ENCODE data around the gene KRT1. TPM values are rescaled to one million over a fixed set of nuclear protein-coding genes. Genes with fewer than 3 reads are reported as not detected.

The KRT1 gene
- total RNA-seq, 1 donor from 2014 or later: 9.2 TPM

DNA sequence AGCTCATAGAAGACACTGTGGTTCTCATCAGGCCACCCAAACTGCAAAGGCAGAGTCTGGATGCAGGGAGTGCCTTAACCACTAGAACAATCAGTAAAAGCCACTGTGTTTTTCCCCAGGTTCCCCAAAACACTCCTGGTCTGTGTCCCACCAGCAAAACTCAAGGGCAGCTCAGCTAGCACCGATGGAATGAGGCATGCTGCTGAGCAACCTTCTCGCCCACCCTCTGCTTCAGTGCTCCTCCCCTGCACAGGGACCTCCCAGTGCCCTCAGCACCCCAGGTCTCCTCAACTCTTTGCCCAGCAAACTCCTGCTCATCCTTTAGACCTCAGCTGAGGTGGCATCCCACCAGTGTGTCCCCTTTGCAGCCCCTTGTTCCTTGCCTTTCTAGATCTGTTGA lies 19.2 kb upstream of the KRT1 start:
- intact Hi-C loops (cut with micrococcal nuclease): no loop called here

DNA sequence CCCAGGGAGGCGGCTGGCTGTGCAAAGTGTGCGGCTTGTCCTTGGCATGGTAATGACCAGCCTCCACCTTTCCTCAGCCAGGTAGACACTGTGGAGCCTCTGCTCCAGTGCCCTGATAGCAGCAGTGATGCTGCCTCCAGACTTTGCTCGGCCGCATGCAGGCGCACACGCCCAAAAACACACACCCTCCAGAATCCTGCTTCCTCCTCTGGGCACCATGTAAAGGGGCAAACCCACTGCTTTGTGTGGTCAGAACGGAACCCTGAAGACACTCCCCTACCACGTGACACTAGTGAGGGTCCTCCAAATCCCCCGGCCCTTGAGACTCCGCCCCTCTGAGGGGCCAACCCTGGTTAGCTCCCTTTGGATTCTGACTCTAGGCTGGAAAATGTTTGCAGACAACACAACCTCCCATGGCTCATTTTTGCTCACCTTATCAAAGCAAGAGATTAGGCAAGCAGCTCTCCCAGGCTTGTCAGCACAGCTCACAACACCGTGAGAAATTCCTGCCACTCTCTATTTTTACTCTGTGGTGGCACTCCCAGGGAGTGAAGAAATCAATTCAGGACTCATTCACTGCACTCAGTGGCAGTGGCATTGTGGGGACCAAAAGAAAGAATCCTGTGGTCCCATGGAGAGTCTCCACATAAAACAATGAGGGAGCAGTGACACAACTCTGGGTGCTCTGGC lies 18.6 kb upstream of the KRT1 start:
- intact Hi-C loops (cut with micrococcal nuclease): no loop called here

DNA sequence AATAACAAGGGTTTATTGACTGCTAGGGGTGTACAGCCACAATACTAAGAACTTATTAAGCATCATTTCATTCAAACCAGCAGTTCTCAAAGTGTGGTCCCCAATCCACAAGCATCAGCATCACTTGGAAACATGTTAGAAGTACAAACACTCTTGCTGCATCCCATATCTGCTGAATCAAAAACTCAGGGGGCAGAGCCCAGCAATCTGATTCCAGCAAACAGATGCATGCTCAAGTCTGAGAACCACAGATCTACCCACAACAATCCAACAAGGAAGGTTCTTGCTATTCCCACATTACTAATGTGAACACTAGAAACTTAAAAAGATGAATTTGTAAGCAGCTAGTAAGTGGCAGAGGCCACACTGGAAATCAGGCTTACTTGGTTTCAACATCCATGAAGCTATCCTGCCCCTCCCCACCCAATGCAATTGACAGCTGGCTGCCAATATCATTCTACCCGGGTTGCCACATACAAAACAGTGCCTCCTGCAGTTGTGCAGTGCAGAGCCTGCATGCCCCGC lies 16.9 kb upstream of the KRT1 start:
- intact Hi-C loops (cut with micrococcal nuclease): no loop called here

DNA sequence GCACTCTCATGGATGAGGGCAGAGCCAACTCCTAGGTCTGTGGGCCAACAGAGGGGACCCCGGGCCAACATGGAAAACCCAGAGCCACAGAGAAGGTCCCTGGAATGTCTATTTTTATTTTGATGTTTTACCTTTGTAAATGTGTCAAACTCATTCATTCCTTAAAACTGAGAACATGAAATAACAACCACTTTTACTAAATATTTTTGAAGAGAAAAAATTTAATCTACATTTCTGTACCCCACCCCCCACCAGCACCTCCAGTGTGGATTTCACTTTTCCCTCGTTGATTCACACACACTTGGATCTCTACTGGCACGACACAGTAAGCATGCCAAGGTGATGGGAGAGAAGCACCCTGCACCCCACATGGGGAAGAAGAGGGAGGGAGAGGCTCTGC lies 16.4 kb upstream of the KRT1 start:
- intact Hi-C loops (cut with micrococcal nuclease): no loop called here

DNA sequence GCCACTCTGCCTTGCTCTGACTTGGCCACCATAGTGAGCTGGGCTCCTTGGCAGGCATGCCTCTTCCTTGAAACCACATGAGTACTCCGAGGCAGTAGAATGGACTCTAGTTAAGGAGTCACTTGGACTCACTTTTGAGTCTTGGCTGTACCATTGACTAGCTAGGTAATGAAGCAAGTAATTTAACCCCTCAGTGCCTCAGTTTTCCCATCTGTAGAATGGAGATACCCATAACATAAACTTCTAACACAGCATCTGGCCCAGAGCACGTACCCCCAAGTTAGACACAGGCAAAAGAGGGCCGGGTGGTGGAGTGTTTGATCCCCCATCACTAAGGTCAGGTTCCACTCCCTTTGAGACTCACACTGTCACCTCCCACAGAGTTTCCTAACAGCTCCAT lies 14.8 kb upstream of the KRT1 start:
- intact Hi-C loops (cut with micrococcal nuclease): no loop called here

DNA sequence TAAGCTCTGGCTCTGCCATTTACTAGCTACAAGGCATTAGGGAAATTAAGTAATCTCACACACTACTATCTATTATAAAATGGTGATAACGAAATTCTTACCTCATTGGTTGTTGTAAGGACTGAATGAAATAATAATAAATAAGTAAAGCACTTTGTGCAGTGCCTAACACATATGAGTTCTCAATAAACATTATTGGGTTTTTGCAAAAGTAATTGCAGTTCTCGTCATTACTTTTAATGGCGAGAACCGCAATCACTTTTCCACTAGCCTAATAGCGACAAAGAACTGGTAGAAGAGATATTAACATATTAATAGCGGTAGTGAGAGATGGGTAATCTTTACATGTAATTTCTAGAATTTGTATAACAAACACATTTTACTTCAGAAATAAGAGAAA lies 13.9 kb upstream of the KRT1 start:
- intact Hi-C loops (cut with micrococcal nuclease): no loop called here

DNA sequence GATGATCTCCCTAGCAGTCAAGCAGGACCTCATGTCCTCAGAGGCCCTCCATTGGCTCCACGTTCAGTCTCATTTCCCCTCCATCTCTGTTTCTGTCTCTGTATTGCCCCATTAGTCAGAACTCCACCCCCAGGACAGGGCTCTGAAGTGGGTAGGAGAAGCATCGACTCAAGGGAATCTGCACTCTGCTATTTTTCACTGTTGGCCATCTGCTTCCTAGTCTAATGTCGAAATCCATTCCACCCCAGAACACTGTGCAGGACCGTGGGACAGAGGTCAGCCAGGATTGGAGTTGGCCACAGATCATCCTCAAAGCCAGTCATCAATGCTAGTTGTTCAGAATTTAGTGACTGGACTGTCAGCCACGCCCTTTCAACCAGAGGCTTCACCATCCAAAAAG lies 13.1 kb upstream of the KRT1 start:
- intact Hi-C loops (cut with micrococcal nuclease): no loop called here

DNA sequence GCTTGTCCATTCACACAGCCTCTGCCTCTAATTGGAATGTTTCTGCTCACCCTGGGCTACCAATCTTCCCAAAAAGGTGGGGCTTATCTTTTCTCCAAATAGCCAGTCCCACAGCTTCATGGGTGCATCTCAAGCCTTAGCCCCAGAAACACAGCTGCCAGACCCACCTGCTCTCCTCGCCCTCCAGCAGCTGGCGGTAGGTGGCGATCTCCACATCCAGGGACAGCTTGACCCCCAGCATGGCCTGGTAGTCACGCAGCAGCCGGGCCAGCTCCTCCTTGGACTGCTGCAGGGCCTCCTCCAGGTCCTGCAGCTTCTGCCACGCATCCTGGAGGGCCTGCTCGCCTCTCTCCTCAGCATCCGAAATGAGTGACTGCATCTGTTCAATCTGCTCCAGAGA lies 12.0 kb upstream of the KRT1 start:
- intact Hi-C loops (cut with micrococcal nuclease): no loop called here

DNA sequence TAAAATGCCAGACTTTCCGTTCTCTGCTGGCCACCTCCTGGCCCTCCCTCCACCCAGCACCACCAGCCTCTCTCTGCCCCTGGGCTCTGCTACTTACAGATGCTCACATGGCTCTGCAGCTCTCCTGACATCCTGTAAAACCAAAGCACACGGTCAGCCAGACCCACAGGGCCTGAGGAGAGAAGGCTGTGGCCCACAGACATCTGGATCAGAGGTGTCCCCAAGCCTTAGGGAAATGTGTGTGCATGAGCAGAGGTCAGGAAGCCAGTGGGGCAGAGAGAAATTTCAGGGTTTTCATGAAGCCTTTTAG lies 11.6 kb upstream of the KRT1 start:
- intact Hi-C loops (cut with micrococcal nuclease): no loop called here

DNA sequence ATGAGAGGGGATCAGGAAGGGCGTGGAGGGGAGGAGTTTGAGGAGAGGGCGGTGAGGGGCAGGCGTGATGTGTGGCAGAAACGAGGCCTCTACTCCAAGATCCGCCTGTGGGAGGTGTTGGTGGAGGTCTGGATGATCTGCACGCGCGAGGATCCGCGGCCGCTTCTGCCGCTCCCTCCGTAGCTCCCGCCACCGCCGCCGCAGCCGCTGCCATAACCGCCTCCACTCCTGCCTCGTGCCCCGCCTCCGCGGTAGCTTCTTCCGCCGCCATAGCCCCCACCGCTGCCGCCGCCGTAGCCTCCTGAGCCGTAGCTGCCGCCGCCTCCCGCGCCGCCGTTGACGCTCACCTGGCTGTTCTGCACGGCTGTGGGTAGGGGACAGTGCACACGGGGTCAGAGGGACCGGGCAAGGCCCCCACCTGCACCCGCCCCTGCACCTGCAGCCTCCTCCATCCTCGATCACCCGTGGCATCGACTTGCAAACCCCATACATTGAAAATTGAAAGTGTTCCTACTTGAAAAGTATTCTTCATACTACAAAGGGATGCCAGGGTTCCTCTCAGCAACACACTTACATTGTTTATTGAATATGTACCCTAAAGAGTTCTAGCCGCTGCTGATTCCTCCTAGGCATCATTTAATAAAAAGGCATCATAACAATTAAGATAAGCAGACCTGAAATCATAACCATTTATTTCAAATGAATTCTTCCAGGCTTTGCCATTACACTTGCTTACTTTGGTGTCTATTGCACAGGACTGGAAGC lies 11.1 kb upstream of the KRT1 start:
- intact Hi-C loops (cut with micrococcal nuclease): no loop called here

DNA sequence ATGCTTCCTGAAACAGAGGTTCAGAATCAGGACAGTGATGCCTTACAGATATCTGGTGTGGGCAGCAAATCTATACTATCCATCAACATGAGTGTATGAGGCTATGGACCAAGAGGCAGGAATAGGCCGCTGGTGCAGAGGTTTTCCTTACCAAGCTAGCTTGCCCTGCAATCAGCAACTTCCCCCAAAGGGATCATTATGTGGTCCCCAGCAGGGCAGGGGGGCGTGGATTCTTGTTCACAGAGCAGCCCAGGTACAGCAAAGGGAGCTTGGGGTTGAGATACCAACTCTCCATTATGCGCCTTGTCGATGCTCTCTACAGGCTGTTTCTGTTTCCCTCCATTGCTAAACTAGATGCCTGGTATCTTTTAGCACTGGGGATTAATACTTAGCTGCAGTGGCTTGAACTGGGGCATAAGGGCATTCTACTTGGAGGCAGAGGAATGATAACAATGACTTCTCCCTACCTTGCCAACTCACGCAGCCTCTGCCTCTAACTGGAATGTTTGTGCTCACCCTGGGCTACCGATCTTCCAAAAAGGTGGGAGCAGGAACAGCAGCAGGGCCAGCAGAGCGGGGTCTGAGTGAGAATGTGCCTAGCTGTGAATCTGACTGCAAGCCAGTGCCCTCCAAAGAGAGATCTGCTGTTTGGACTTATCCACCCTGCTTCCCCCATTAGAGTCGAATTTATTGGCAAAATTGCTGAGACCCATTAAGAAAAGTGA lies 10.3 kb upstream of the KRT1 start:
- intact Hi-C loops (cut with micrococcal nuclease): no loop called here

DNA sequence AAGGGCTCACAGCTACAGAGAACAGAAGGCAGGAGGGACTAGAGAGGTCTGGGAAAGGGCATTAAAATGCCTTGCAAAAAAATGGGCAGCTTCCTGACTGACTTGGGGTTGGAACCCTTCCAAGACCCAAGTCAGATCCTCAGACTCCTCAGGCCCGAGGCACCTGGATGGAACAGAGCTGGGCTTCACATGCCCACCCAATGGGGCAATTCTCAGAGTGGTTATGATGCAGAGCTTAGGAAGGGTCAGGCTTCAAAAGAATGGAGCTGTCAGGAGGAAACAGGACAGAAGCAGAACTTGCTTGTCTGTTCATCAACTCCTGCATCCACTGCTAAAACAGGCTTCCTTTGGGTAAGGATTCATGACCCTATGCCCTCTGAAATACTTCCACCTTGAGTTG lies 9.7 kb upstream of the KRT1 start:
- intact Hi-C loops (cut with micrococcal nuclease): no loop called here

DNA sequence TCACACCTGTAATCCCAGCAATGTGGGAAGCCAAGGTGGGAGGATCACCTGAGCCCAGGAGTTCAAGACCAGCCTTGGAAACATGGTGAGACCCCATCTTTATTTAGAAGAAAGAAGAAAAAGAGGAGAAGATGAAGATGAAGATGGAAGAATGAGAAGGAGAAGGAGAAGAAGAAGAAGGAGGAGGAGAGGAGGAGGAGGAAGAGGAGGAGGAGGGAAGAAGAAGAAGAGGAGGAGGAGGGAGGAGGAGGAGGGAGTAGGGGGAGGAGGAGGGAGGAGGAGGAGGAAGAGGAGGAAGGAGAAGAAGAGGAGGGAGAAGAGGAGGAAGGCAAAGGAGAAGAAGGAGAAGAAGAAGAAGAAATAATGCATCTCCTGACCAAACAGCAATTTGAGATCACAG lies 9.0 kb upstream of the KRT1 start:
- intact Hi-C loops (cut with micrococcal nuclease): no loop called here

DNA sequence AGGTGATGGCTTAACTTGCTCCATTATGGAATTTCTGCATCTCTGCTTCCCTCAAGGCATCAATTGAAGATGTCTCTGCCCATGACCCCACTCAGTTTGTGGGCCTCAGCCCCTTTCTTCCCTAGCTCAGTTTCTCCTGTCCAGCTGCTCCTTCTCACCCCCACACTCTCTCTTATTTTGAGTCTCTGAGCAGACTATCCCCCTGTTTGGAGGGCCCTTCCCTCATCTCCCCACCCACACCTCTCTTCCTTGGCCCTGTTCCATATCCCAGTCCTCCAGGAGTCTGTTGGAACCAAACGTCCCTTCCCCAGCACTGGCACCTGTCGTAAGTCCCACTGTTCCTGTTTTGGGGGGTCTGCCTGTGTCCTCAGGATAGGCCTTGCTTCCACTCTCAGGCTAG lies 8.3 kb upstream of the KRT1 start:
- intact Hi-C loops (cut with micrococcal nuclease): no loop called here

DNA sequence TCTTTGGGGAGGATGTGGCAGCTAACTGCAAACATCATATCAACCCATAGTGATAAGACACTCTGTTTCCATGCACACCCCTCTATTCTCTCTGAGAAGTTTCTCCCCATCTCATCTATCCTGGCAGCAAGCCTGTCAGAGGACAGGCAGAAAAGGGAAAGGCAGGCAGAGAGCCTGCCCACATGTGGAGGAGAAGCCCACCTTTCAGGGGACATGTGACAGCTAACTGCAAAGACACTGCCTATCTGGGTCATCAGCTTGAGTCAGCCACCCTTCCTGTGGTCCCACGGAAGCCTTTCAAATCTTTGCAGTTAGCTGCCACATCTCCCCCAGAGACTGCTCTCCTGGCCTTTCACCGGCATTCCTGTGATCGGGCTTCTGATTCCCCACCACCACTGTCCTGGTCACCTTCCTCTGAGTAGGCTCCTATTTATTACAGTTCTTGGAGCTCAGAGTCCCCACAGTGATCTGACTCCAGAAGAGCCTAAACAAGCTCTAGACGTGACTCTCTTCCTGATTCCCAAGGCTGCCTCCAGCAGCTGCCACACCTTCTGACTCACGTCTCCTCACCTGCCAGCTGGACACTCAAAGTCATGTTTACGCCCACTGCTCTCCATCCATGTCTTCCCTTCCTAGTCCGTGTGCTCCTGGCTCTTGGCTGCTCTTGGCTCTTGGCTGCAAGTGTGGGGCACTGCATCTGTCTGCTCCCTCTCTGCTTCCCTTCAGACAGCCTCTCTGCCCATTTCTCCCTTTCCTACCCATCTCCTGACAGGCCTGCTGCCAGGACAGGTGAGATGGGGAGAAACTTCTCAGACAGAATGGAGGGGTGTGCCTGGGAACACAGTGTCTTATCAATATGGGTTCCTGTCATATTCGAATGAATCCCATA lies 7.5 kb upstream of the KRT1 start:
- intact Hi-C loops (cut with micrococcal nuclease): no loop called here

DNA sequence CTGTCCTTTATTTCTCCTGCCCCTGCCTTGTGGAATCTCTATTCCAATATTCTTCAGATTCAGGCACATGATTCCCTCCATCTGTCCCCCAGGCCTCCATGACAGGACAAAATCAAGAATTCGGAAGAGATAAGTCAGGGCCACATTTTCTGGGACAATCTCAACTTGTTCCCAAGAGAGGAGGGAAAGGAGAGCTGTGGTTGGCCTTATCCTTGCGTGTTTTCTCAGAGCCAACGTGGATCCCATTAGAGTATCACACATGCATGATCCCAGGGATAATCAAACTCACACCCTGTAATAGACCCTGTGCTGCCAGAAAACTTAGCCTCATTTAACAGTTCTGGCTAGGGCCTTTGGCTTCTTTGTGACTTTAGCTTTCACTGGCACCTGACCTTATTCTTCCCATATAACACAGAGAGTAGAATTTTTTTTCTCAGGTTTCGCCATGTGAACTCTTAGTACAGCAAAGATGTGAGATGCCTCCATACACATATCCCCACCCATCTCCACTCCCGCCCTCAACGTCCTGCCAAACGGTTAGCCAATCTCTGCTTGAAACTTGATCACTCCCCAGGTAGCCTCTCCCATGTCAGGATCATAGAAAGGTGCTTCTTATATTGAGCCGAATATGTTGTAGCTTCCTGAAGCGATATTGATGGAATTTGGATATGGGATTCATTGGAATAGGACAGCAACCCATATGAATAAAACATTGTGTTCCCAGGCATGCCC lies 6.7 kb upstream of the KRT1 start:
- intact Hi-C loops (cut with micrococcal nuclease): no loop called here

DNA sequence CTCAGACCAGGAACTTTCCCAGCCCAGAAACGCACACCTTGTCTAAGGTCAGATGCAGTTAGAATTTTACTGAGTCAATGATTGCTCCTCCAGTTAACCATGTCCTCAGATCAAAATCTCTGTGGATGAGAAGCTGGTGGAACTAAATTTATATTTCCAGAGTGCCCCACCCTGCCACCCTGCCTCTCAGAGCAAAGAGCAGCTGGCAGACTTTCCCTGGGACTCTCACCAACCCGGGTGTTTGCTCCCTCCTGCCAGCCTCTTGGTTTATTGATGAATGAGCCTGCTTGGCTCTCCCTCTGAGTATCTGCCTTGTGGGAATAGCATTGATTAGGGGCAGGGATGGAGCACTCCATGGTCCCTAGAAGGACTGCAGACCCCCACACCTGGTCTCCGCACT lies 5.9 kb upstream of the KRT1 start:
- intact Hi-C loops (cut with micrococcal nuclease): no loop called here

DNA sequence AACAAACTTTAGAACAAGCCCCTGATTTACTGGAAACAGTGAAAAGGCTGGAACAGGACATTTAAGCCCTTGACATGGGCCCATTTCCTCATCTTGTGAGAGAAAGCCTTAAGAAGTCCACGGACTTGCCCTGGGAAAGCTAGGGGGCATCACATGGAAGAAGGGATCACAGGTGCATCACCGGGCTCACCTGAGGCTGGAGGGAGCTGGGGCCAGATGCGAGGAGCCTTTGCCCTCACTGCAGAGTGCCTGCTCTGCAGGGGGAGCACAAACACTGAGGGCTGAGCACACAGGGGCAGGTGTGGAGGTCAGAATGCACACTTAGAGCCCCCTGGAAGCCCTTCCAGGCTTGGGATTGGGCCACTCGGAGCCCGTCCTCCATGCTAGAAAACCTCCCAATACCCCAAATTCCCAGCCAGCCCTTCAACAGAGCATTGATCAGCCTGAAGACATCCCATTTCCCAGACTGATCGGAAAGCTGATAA lies 5.2 kb upstream of the KRT1 start:
- intact Hi-C loops (cut with micrococcal nuclease): no loop called here

DNA sequence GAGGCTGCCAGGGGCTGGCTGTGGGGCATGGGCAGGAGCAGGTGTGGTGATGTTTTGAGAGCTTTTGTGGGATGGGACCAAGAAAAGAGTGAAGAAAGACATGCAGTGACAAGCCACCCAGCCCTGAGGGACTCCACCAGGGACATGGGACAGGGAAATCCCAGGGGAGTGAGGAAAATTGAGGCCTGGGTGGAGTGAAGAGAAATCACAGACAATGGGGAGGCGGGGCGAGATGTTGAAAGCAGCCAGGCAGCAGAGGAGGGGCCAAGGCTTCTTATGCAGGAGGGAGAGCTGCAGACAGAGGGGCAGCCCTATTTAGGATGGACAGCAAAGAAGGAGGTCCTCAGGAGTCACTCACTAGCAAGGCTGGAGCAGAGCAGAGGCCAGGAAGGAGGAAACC lies 4.2 kb upstream of the KRT1 start:
- intact Hi-C loops (cut with micrococcal nuclease): loop anchor here (5.0 kb wide), 1 partner anchor 102 kb away; no protein-coding TSS in a partner anchor

DNA sequence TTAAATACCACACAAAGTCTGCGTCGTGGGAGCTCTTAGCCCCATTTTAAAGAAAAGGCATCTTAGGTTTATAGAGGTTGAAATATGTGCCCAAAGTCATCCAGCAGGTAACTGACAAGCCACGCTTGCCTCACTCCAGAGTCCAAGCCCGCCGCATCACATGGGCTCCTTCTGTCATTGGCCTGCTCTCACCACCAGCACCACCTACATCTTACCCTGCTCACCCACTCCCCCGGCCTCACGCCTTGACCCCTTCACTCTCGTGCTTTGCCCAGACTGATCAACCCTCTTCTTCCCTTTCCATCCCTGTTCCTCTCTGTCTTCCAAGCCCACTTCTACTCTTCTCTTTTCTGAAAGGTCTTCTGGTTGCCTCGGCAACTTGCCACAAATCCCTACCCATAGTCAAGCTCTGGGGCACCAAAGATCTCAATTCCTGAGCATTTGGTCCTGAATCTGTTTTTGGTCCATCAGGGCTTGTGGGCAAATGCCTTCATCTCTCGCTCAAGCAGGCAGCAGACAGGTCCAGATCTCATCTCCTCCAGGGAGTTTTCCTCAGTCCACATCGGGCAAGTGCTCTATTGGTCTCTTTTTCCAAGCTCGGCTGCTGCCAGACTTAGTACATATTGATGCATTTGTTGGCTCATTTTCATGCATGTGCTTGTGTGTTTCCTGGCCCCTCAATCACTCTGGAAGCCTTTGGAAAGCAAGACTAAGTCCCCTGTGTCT lies 3.5 kb upstream of the KRT1 start:
- intact Hi-C loops (cut with micrococcal nuclease): loop anchor here (5.0 kb wide), 1 partner anchor 101 kb away; no protein-coding TSS in a partner anchor
